Brain pericyte (primary cell): ENCODE data around the gene CDH16.
"Not testable (repeated sequence)": the region's sequence is repeated elsewhere in the genome, so short reads cannot be mapped to it uniquely, and the experiment has no call there.

ENCODE experiments used
- DNase-seq: peaks from one replicate; pipeline ENCODE4 v3.0.0-alpha.2; 2012; ENCODE audit warnings: low read depth, low spot score

The CDH16 gene

GRCh38 chr16:66946974-66947301, 28.3 kb upstream of the CDH16 start:
- no peak for DNase-seq

GRCh38 chr16:66946541-66946940, 27.9 kb upstream of the CDH16 start:
- DNase-seq, result no peak

- no peak for DNase-seq
These were observed 27.3 kb upstream of the CDH16 start for GRCh38 chr16:66945939-66946338.

GRCh38 chr16:66944971-66945370, 26.3 kb upstream of the CDH16 start:
- not testable (repeated sequence) for DNase-seq

GRCh38 chr16:66944054-66944441, 25.4 kb upstream of the CDH16 start:
- no peak for DNase-seq

- no peak for DNase-seq
These were observed 24.9 kb upstream of the CDH16 start for GRCh38 chr16:66943426-66944053.

GRCh38 chr16:66942981-66943380, 24.3 kb upstream of the CDH16 start:
- no peak for DNase-seq

- DNase-seq, result no peak
These were observed 21.6 kb upstream of the CDH16 start for GRCh38 chr16:66940236-66940635.

GRCh38 chr16:66939366-66939765, 20.7 kb upstream of the CDH16 start:
- DNase-seq, result no peak

- no peak for DNase-seq
These were observed 19.1 kb upstream of the CDH16 start for GRCh38 chr16:66937725-66938337.

GRCh38 chr16:66936889-66937554, 18.3 kb upstream of the CDH16 start:
- no peak for DNase-seq

GRCh38 chr16:66936462-66936861, 17.8 kb upstream of the CDH16 start:
- no peak for DNase-seq

- no peak for DNase-seq
These were observed 16.8 kb upstream of the CDH16 start, which contains the start of gene CES2 for GRCh38 chr16:66935314-66936011. Gene CES2, plus strand, starts transcription at chr16:66935516. Its CDS starts 120 bp downstream, at chr16:66935636.

- not testable (repeated sequence) for DNase-seq
These were observed 16.2 kb upstream of the CDH16 start for GRCh38 chr16:66934839-66935313.

- DNase-seq, result peak; percentile 58
These were observed 15.6 kb upstream of the CDH16 start, which contains the start of gene CIAO2B for GRCh38 chr16:66934138-66934838. Gene CIAO2B, minus strand, starts transcription at chr16:66934402. Its CDS starts 38 bp downstream, at chr16:66934364.

- no peak for DNase-seq
These were observed 15.1 kb upstream of the CDH16 start for GRCh38 chr16:66933776-66934137.

- DNase-seq, result no peak
These were observed 13.4 kb upstream of the CDH16 start for GRCh38 chr16:66932076-66932475.

- DNase-seq, result no peak
These were observed 13.0 kb upstream of the CDH16 start for GRCh38 chr16:66931665-66932064.

- DNase-seq, result no peak
These were observed 11.5 kb upstream of the CDH16 start for GRCh38 chr16:66930189-66930588.

- no peak for DNase-seq
These were observed 10.2 kb upstream of the CDH16 start for GRCh38 chr16:66928702-66929388.
